SK-N-SH treated with all-trans-retinoic acid at 6 μM for 48 hours (cell line): ENCODE results near the gene RO60.

ENCODE experiments used
- OSR1 ChIP-seq: fragments of 250-450 bp; sonication (Bioruptor Pico); IDR thresholded peaks from 2 replicates; pipeline ENCODE4 v1.8.0; 2022; ENCODE audit warnings: moderate library complexity, mild to moderate bottlenecking, inconsistent platforms
- SNAI2 ChIP-seq: fragments of 250-450 bp; sonication (Bioruptor Pico); IDR thresholded peaks from 2 replicates; pipeline ENCODE4 v1.5.0; 2020; ENCODE audit warnings: mild to moderate bottlenecking, moderate library complexity
- TOX ChIP-seq: fragments of 250-450 bp; sonication (Bioruptor Pico); IDR thresholded peaks from 2 replicates; pipeline ENCODE4 v1.8.0; 2021; ENCODE audit warnings: mild to moderate bottlenecking, moderate library complexity, borderline replicate concordance
- ZFP30 ChIP-seq: fragments of 450-650 bp; formaldehyde crosslinking; IDR thresholded peaks from 2 replicates; pipeline ENCODE4 v1.5.0; 2022; ENCODE audit warnings: mild to moderate bottlenecking, moderate library complexity
- ZNF70 ChIP-seq: fragments of 450-650 bp; formaldehyde crosslinking; IDR thresholded peaks from 2 replicates; pipeline ENCODE4 v1.5.0; 2020; ENCODE audit warnings: mild to moderate bottlenecking, moderate library complexity
- TF ChIP-seq, protein P1 (sequence below): fragments of 250-450 bp; sonication (Bioruptor Pico); IDR thresholded peaks from 2 replicates; pipeline ENCODE4 v1.5.1; 2020; ENCODE audit warnings: low read depth, mild to moderate bottlenecking, moderate library complexity
- TF ChIP-seq, protein P2 (sequence below): fragments of 250-450 bp; sonication (Bioruptor Pico); IDR thresholded peaks from 2 replicates; pipeline ENCODE4 v1.8.0; 2021; ENCODE audit warnings: low read depth, mild to moderate bottlenecking, moderate library complexity, borderline replicate concordance
- TF ChIP-seq, protein P3 (sequence below): fragments of 250-450 bp; sonication (Bioruptor Pico); IDR thresholded peaks from 2 replicates; pipeline ENCODE4 v1.8.0; 2020; ENCODE audit warnings: mild to moderate bottlenecking, moderate library complexity, borderline replicate concordance
- TF ChIP-seq, protein P4 (sequence below): fragments of 250-450 bp; sonication (Bioruptor Pico); IDR thresholded peaks from 2 replicates; pipeline ENCODE4 v1.5.0; 2020; ENCODE audit warnings: mild to moderate bottlenecking, moderate library complexity

DNA sequence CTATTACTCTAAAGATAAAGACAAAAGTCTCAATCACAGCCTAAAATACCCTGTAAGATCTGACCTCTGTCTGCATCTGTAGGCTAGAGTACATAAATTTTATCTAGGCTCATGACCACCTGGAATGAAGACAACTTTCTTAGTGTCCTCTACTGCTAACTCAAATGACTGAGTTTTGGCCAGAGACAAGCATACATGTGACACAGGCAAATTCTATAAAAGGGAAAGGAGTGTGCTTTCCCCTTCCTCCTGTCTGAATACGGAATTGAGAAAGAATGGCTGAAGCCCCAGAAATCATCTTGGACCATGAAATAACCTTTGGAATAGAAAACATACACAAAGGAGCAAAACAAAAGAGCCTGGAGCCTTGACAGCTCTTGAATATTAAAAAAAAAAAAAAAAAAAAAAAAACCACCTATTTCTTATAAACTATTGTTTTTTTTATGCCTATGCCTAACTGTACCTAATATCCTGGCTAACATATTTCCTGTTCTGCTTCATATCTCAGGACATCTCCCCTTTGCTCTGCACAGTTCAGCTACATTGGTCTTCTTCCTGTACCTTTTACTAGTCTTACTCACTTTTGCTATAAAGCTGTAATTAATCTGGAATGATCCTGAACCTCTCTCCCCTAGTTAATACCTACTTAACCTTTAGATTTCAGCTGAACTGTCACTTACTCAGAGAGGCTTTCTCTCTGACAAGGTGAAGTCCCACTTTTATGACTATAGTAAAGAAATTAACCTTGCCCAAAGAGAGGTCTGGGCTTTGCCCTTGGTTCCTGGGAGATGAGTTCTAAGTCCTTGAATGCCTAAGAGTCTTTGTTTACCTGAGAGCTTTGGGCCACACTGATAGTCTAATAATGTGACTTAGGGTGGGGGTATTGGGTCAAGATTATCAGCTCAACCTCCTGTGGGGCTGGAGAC is 16.4 kb upstream of the RO60 start:
- TF ChIP-seq ZNF70 (no peak), OSR1 (no peak), ZFP30 (CRISPR knock-in tag) (no peak), TOX (CRISPR knock-in tag) (no peak), SNAI2 (no peak)
- TF ChIP-seq, protein P1, sequence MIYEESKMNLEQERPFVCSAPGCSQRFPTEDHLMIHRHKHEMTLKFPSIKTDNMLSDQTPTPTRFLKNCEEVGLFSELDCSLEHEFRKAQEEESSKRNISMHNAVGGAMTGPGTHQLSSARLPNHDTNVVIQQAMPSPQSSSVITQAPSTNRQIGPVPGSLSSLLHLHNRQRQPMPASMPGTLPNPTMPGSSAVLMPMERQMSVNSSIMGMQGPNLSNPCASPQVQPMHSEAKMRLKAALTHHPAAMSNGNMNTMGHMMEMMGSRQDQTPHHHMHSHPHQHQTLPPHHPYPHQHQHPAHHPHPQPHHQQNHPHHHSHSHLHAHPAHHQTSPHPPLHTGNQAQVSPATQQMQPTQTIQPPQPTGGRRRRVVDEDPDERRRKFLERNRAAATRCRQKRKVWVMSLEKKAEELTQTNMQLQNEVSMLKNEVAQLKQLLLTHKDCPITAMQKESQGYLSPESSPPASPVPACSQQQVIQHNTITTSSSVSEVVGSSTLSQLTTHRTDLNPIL (CRISPR knock-in tag), result no peak
- TF ChIP-seq, protein P2, sequence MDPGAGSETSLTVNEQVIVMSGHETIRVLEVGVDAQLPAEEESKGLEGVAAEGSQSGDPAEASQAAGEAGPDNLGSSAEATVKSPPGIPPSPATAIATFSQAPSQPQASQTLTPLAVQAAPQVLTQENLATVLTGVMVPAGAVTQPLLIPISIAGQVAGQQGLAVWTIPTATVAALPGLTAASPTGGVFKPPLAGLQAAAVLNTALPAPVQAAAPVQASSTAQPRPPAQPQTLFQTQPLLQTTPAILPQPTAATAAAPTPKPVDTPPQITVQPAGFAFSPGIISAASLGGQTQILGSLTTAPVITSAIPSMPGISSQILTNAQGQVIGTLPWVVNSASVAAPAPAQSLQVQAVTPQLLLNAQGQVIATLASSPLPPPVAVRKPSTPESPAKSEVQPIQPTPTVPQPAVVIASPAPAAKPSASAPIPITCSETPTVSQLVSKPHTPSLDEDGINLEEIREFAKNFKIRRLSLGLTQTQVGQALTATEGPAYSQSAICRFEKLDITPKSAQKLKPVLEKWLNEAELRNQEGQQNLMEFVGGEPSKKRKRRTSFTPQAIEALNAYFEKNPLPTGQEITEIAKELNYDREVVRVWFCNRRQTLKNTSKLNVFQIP (CRISPR knock-in tag), result no peak
- TF ChIP-seq, protein P3, sequence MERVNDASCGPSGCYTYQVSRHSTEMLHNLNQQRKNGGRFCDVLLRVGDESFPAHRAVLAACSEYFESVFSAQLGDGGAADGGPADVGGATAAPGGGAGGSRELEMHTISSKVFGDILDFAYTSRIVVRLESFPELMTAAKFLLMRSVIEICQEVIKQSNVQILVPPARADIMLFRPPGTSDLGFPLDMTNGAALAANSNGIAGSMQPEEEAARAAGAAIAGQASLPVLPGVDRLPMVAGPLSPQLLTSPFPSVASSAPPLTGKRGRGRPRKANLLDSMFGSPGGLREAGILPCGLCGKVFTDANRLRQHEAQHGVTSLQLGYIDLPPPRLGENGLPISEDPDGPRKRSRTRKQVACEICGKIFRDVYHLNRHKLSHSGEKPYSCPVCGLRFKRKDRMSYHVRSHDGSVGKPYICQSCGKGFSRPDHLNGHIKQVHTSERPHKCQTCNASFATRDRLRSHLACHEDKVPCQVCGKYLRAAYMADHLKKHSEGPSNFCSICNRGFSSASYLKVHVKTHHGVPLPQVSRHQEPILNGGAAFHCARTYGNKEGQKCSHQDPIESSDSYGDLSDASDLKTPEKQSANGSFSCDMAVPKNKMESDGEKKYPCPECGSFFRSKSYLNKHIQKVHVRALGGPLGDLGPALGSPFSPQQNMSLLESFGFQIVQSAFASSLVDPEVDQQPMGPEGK, result no peak
- TF ChIP-seq, protein P4, sequence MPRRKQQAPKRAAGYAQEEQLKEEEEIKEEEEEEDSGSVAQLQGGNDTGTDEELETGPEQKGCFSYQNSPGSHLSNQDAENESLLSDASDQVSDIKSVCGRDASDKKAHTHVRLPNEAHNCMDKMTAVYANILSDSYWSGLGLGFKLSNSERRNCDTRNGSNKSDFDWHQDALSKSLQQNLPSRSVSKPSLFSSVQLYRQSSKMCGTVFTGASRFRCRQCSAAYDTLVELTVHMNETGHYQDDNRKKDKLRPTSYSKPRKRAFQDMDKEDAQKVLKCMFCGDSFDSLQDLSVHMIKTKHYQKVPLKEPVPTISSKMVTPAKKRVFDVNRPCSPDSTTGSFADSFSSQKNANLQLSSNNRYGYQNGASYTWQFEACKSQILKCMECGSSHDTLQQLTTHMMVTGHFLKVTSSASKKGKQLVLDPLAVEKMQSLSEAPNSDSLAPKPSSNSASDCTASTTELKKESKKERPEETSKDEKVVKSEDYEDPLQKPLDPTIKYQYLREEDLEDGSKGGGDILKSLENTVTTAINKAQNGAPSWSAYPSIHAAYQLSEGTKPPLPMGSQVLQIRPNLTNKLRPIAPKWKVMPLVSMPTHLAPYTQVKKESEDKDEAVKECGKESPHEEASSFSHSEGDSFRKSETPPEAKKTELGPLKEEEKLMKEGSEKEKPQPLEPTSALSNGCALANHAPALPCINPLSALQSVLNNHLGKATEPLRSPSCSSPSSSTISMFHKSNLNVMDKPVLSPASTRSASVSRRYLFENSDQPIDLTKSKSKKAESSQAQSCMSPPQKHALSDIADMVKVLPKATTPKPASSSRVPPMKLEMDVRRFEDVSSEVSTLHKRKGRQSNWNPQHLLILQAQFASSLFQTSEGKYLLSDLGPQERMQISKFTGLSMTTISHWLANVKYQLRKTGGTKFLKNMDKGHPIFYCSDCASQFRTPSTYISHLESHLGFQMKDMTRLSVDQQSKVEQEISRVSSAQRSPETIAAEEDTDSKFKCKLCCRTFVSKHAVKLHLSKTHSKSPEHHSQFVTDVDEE, result no peak
